Renal pelvis (tissue), 4 donors: ENCODE data around the gene LRRC45. TPM values are rescaled to one million over a fixed set of nuclear protein-coding genes. Genes with fewer than 3 reads are reported as not detected.

Experiments used
- DNase-seq: peaks from one replicate; pipeline ENCODE4 v3.0.0-alpha.2; 2013
- polyA plus RNA-seq, 3 donors: library from polyadenylated mRNA; unstranded; fragments of 120-200 nt; gene quantifications; one replicate each; pipeline ENCODE4 v1.2.1, GENCODE V29; 2013; ENCODE audit not compliant: insufficient read length in 3 of 3

LRRC45 gene
- polyA plus RNA-seq, 3 donors, result 15.8 to 18.1 (median 16.6) TPM

- DNase-seq, result peak; percentile 87
Measured at GRCh38 chr17:81992306-81993102, 30.6 kb upstream of the LRRC45 start.

- no peak for DNase-seq
Measured at GRCh38 chr17:81993729-81994592, 29.1 kb upstream of the LRRC45 start.

- no peak for DNase-seq
Measured at GRCh38 chr17:81994593-81995462, 28.3 kb upstream of the LRRC45 start.

GRCh38 chr17:81995463-81996231 is 27.5 kb upstream of the LRRC45 start:
- no peak for DNase-seq

- DNase-seq, result no peak
Measured at GRCh38 chr17:81996232-81996756, 26.8 kb upstream of the LRRC45 start.

- DNase-seq, result no peak
Measured at GRCh38 chr17:81996757-81997441, 26.2 kb upstream of the LRRC45 start.

- no peak for DNase-seq
Measured at GRCh38 chr17:81998212-81998611, 24.9 kb upstream of the LRRC45 start.

GRCh38 chr17:81998691-81999438 is 24.2 kb upstream of the LRRC45 start:
- no peak for DNase-seq

GRCh38 chr17:81999587-81999975 is 23.5 kb upstream of the LRRC45 start:
- DNase-seq, result no peak

GRCh38 chr17:81999976-82000802 is 22.9 kb upstream of the LRRC45 start:
- no peak for DNase-seq

- no peak for DNase-seq
Measured at GRCh38 chr17:82000803-82001570, 22.1 kb upstream of the LRRC45 start.

- no peak for DNase-seq
Measured at GRCh38 chr17:82001571-82002056, 21.5 kb upstream of the LRRC45 start.

GRCh38 chr17:82003411-82004381 is 19.4 kb upstream of the LRRC45 start:
- DNase-seq, result no peak

GRCh38 chr17:82004517-82005455 is 18.3 kb upstream of the LRRC45 start:
- DNase-seq, result no peak

GRCh38 chr17:82005701-82006348 is 17.3 kb upstream of the LRRC45 start:
- DNase-seq, result no peak
